HEK293 (cell line): Measurements from ENCODE around the gene MRPS6.

Source experiments
- CTCF ChIA-PET: fragments of 350-600 bp; formaldehyde crosslinking; extraction: SDS; loops from one replicate; lab custom pipeline; 2021; ENCODE audit warnings: antibody characterized with exemption; lab: Yijun Ruan, JAX
- POLR2A ChIA-PET: fragments of 300-600 bp; formaldehyde crosslinking; extraction: SDS; loops from one replicate; lab custom pipeline; 2020; ENCODE audit warnings: antibody characterized with exemption, inconsistent platforms; lab: Yijun Ruan, JAX
- H3K27ac ChIP-seq: fragments of 200-500 bp; sonication (Bioruptor generic); 2 replicates; pipeline ENCODE4 v1.5.1; 2014; ENCODE audit warnings: low read depth, low read length, control low read depth, inconsistent platforms; ENCODE audit errors: extremely low read depth
- H3K36me3 ChIP-seq, 2 experiments: fragments of 200-500 bp in 1 of 2; sonication (Bioruptor generic) in 1 of 2; 1 replicate in 1 of 2; 2 replicates in 1 of 2; pipeline ENCODE4 v1.5.1; 2014 to 2017; ENCODE audit warnings: inconsistent platforms in 2 of 2, low read length in 2 of 2; ENCODE audit not compliant: control insufficient read depth in 2 of 2, insufficient read depth in 1 of 2
- H3K4me1 ChIP-seq: fragments of 200-500 bp; sonication (Bioruptor generic); 2 replicates; pipeline ENCODE4 v1.5.1; 2014; ENCODE audit warnings: mild to moderate bottlenecking, low read length, inconsistent platforms; ENCODE audit not compliant: control insufficient read depth, insufficient read depth
- H3K4me3 ChIP-seq: 2 replicates; pipeline ENCODE4 v1.5.1; 2011; ENCODE audit warnings: low read depth, mild to moderate bottlenecking, control low read depth, low read length, moderate library complexity
- H3K9me3 ChIP-seq: fragments of 200-500 bp; sonication (Bioruptor generic); 2 replicates; pipeline ENCODE4 v1.5.1; 2014; ENCODE audit warnings: low read depth, low read length, inconsistent platforms; ENCODE audit not compliant: control insufficient read depth, insufficient read depth
- KLF1 ChIP-seq: fragments of 450-650 bp; formaldehyde crosslinking; IDR thresholded peaks from 2 replicates; pipeline ENCODE4 v1.5.1; 2016; ENCODE audit warnings: missing biosample characterization, missing genetic modification characterization
- KLF9 ChIP-seq: fragments of 450-650 bp; formaldehyde crosslinking; IDR thresholded peaks from 2 replicates; pipeline ENCODE4 v1.5.1; 2016; ENCODE audit warnings: missing biosample characterization, missing genetic modification characterization, low read depth
- SCRT1 ChIP-seq: fragments of 450-650 bp; formaldehyde crosslinking; IDR thresholded peaks from 2 replicates; pipeline ENCODE4 v1.5.1; 2016; ENCODE audit warnings: missing biosample characterization, missing genetic modification characterization, borderline replicate concordance
- YY2 ChIP-seq: fragments of 450-650 bp; formaldehyde crosslinking; IDR thresholded peaks from 2 replicates; pipeline ENCODE4 v1.5.1; 2016; ENCODE audit warnings: missing biosample characterization, missing genetic modification characterization
- ZFP3 ChIP-seq: fragments of 450-650 bp; formaldehyde crosslinking; IDR thresholded peaks from 2 replicates; pipeline ENCODE4 v1.5.1; 2016; ENCODE audit warnings: low read depth, missing biosample characterization, missing genetic modification characterization
- ZNF112 ChIP-seq: fragments of 450-650 bp; formaldehyde crosslinking; IDR thresholded peaks from 2 replicates; pipeline ENCODE4 v1.5.0; 2017; ENCODE audit warnings: missing biosample characterization, missing genetic modification characterization
- ZNF132 ChIP-seq: fragments of 450-650 bp; formaldehyde crosslinking; IDR thresholded peaks from 2 replicates; pipeline ENCODE4 v1.5.1; 2017; ENCODE audit warnings: missing biosample characterization, missing genetic modification characterization, borderline replicate concordance
- ZNF174 ChIP-seq: fragments of 450-650 bp; formaldehyde crosslinking; IDR thresholded peaks from 2 replicates; pipeline ENCODE4 v1.5.0; 2017; ENCODE audit warnings: missing biosample characterization, mild to moderate bottlenecking, missing genetic modification characterization
- ZNF184 ChIP-seq: fragments of 450-650 bp; IDR thresholded peaks from 2 replicates; pipeline ENCODE4 v1.5.1; 2018; ENCODE audit warnings: missing biosample characterization, mild to moderate bottlenecking, missing genetic modification characterization
- ZNF223 ChIP-seq: fragments of 450-650 bp; formaldehyde crosslinking; IDR thresholded peaks from 2 replicates; pipeline ENCODE4 v1.5.1; 2016; ENCODE audit warnings: missing biosample characterization, missing genetic modification characterization
- ZNF292 ChIP-seq: fragments of 450-650 bp; formaldehyde crosslinking; IDR thresholded peaks from 2 replicates; pipeline ENCODE4 v1.5.1; 2016; ENCODE audit warnings: low read depth, missing biosample characterization, missing genetic modification characterization, borderline replicate concordance
- ZNF341 ChIP-seq: fragments of 450-650 bp; formaldehyde crosslinking; IDR thresholded peaks from 2 replicates; pipeline ENCODE4; 2016; ENCODE audit warnings: low read depth, missing biosample characterization, missing genetic modification characterization
- ZNF510 ChIP-seq: fragments of 450-650 bp; formaldehyde crosslinking; IDR thresholded peaks from 2 replicates; pipeline ENCODE4 v1.5.1; 2018; ENCODE audit warnings: mild to moderate bottlenecking, missing genetic modification characterization, missing biosample characterization; ENCODE audit not compliant: insufficient replicate concordance
- ZNF529 ChIP-seq: fragments of 450-650 bp; formaldehyde crosslinking; IDR thresholded peaks from 2 replicates; pipeline ENCODE4 v1.5.1; 2017; ENCODE audit warnings: missing genetic modification characterization, missing biosample characterization; ENCODE audit not compliant: insufficient replicate concordance
- ZNF610 ChIP-seq: fragments of 450-650 bp; formaldehyde crosslinking; IDR thresholded peaks from 2 replicates; pipeline ENCODE4 v1.5.1; 2016; ENCODE audit warnings: missing biosample characterization, missing genetic modification characterization, borderline replicate concordance
- ZNF670 ChIP-seq: fragments of 450-650 bp; formaldehyde crosslinking; IDR thresholded peaks from 2 replicates; pipeline ENCODE4 v1.5.1; 2016; ENCODE audit warnings: missing biosample characterization, missing genetic modification characterization, low read depth
- ZNF76 ChIP-seq: fragments of 450-650 bp; formaldehyde crosslinking; IDR thresholded peaks from 2 replicates; pipeline ENCODE4; 2016; ENCODE audit warnings: low read depth, missing biosample characterization, missing genetic modification characterization, borderline replicate concordance
- TF ChIP-seq, protein P1 (sequence below): fragments of 450-650 bp; formaldehyde crosslinking; IDR thresholded peaks from 2 replicates; pipeline ENCODE4 v1.5.1; 2016; ENCODE audit warnings: missing biosample characterization, missing genetic modification characterization
- TF ChIP-seq, protein P2 (sequence below): fragments of 450-650 bp; formaldehyde crosslinking; IDR thresholded peaks from 2 replicates; pipeline ENCODE4 v1.5.1; 2016; ENCODE audit warnings: missing biosample characterization, missing genetic modification characterization
- TF ChIP-seq, protein P3 (sequence below): fragments of 450-650 bp; formaldehyde crosslinking; IDR thresholded peaks from 2 replicates; pipeline ENCODE4 v1.5.1; 2016; ENCODE audit warnings: missing biosample characterization, missing genetic modification characterization
- TF ChIP-seq, protein P4 (sequence below): fragments of 450-650 bp; formaldehyde crosslinking; IDR thresholded peaks from 2 replicates; pipeline ENCODE4 v1.5.1; 2016; ENCODE audit warnings: missing biosample characterization, missing genetic modification characterization

The MRPS6 gene

DNA sequence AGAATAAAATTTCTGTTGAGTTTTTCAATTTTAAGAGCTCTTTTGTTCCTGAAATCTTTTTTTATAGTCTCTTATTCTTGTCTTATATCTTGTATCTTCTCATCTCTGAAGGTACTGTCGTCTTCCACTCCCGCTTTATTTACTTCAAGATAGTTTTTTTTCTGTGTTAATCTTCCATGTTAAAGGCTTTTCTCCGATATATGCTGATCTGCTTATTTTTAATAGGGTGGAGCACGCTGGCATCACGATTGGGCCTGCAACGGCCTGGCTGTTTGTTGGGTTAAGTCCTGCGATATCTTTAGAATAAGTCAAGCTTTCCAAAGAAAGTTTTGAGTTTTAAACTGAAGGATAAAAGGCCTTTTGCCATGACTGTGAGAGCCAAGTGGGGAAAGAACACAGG, 35.7 kb downstream of the MRPS6 start (continued):
- no peak for TF ChIP-seq ZNF184 (tag by site-specific recombination)

DNA sequence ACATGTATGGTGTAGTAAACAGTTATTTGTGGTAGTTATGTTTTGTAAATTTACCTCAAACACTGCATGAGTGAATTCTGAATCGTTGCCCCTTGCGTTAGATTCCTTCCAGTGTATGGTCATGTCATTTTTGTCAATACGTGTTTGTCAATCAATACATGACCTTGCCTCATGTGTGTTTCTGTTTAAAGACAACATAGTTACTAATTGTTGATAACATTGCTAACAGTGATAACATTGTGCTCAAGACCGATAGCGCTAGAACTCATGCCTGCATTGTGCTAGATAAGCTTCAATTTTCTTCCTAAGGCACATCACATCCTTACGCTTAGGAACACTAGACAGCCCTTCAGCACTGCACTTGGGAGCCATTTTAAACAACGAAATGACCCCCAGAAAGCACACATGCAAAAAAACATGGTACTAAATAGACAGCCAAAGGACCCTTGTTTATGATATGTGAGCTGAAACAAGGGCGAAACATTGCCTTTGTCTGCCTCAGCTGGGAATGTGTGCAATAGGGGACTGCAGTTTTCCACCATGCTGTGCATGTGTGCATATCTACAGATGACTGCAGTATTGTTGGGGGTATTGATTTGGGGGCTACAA, 37.3 kb downstream of the MRPS6 start:
- H3K4me3 ChIP-seq, result no peak overlapping the region
- H3K27ac ChIP-seq, result no peak overlapping the region
- H3K36me3 ChIP-seq, result no peaks in the 10 kb centered on the region
- H3K4me1 ChIP-seq, result peaks cover 8% of the 10 kb centered on the region; the same call in 1 of the 2 replicates
- TF ChIP-seq, protein P1, sequence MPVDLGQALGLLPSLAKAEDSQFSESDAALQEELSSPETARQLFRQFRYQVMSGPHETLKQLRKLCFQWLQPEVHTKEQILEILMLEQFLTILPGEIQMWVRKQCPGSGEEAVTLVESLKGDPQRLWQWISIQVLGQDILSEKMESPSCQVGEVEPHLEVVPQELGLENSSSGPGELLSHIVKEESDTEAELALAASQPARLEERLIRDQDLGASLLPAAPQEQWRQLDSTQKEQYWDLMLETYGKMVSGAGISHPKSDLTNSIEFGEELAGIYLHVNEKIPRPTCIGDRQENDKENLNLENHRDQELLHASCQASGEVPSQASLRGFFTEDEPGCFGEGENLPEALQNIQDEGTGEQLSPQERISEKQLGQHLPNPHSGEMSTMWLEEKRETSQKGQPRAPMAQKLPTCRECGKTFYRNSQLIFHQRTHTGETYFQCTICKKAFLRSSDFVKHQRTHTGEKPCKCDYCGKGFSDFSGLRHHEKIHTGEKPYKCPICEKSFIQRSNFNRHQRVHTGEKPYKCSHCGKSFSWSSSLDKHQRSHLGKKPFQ (tag by site-specific recombination), result no peak
- no peak for TF ChIP-seq ZNF510 (tag by site-specific recombination)
- TF ChIP-seq, protein P2, sequence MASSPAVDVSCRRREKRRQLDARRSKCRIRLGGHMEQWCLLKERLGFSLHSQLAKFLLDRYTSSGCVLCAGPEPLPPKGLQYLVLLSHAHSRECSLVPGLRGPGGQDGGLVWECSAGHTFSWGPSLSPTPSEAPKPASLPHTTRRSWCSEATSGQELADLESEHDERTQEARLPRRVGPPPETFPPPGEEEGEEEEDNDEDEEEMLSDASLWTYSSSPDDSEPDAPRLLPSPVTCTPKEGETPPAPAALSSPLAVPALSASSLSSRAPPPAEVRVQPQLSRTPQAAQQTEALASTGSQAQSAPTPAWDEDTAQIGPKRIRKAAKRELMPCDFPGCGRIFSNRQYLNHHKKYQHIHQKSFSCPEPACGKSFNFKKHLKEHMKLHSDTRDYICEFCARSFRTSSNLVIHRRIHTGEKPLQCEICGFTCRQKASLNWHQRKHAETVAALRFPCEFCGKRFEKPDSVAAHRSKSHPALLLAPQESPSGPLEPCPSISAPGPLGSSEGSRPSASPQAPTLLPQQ (tag by site-specific recombination), result no peak
- TF ChIP-seq, protein P3, sequence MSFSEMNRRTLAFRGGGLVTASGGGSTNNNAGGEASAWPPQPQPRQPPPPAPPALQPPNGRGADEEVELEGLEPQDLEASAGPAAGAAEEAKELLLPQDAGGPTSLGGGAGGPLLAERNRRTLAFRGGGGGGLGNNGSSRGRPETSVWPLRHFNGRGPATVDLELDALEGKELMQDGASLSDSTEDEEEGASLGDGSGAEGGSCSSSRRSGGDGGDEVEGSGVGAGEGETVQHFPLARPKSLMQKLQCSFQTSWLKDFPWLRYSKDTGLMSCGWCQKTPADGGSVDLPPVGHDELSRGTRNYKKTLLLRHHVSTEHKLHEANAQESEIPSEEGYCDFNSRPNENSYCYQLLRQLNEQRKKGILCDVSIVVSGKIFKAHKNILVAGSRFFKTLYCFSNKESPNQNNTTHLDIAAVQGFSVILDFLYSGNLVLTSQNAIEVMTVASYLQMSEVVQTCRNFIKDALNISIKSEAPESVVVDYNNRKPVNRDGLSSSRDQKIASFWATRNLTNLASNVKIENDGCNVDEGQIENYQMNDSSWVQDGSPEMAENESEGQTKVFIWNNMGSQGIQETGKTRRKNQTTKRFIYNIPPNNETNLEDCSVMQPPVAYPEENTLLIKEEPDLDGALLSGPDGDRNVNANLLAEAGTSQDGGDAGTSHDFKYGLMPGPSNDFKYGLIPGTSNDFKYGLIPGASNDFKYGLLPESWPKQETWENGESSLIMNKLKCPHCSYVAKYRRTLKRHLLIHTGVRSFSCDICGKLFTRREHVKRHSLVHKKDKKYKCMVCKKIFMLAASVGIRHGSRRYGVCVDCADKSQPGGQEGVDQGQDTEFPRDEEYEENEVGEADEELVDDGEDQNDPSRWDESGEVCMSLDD (tag by site-specific recombination), result no peak
- no peak for TF ChIP-seq ZNF610
- TF ChIP-seq KLF9 (tag by site-specific recombination), result no peak
- TF ChIP-seq, protein P4, sequence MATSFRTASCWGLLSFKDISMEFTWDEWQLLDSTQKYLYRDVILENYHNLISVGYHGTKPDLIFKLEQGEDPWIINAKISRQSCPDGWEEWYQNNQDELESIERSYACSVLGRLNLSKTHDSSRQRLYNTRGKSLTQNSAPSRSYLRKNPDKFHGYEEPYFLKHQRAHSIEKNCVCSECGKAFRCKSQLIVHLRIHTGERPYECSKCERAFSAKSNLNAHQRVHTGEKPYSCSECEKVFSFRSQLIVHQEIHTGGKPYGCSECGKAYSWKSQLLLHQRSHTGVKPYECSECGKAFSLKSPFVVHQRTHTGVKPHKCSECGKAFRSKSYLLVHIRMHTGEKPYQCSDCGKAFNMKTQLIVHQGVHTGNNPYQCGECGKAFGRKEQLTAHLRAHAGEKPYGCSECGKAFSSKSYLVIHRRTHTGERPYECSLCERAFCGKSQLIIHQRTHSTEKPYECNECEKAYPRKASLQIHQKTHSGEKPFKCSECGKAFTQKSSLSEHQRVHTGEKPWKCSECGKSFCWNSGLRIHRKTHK (tag by site-specific recombination), result no peak
- TF ChIP-seq ZNF670 (tag by site-specific recombination), result no peak
- TF ChIP-seq ZNF223 (tag by site-specific recombination), result no peak
- TF ChIP-seq ZNF132, result no peak
- no peak for TF ChIP-seq ZNF529 (tag by site-specific recombination)
- no peak for TF ChIP-seq ZNF76 (tag by site-specific recombination)
- no peak for TF ChIP-seq ZNF174 (tag by site-specific recombination)
- no peak for TF ChIP-seq ZNF112 (tag by site-specific recombination)
- no peak for TF ChIP-seq YY2 (tag by site-specific recombination)
- no peak for TF ChIP-seq ZNF292 (tag by site-specific recombination)
- no peak for TF ChIP-seq ZNF341 (tag by site-specific recombination)
- no peak for TF ChIP-seq SCRT1
- TF ChIP-seq ZFP3 (tag by site-specific recombination), result no peak
- no peak for TF ChIP-seq KLF1 (tag by site-specific recombination)
- TF ChIP-seq, all 188 proteins: peak for 0
- ChIA-PET CTCF (interaction anchor here (1.2 kb wide), 1 partner anchor 237 kb away, joined by 4 read pairs; no protein-coding TSS in a partner anchor), POLR2A (no interaction called here)
- H3K9me3 ChIP-seq, result no peaks in the 10 kb centered on the region
